Parathyroid adenoma (tissue), 2 donors: ENCODE measurements around the gene TBC1D23.
"Not testable (repeated sequence)": the region's sequence is repeated elsewhere in the genome, so short reads cannot be mapped to it uniquely, and the experiment has no call there.

Experiments
- H2AFZ ChIP-seq: fragments of 300-600 bp; sonication (generic); one replicate; pipeline ENCODE4 v1.7.0; 2017; ENCODE audit warnings: antibody characterized with exemption, mild to moderate bottlenecking
- H3K27ac ChIP-seq: fragments of 300-600 bp; sonication (generic); one replicate; pipeline ENCODE4 v1.7.0; 2017
- H3K27me3 ChIP-seq: fragments of 300-600 bp; sonication (generic); one replicate; pipeline ENCODE4 v1.7.0; 2017; ENCODE audit warnings: low read length; ENCODE audit not compliant: control insufficient read depth, insufficient read depth
- H3K36me3 ChIP-seq: fragments of 300-600 bp; sonication (generic); one replicate; pipeline ENCODE4 v1.7.0; 2017; ENCODE audit warnings: low read length; ENCODE audit not compliant: control insufficient read depth, insufficient read depth
- H3K4me1 ChIP-seq: fragments of 300-600 bp; sonication (generic); one replicate; pipeline ENCODE4 v1.7.0; 2017; ENCODE audit warnings: control low read depth
- H3K4me2 ChIP-seq: fragments of 300-600 bp; sonication (generic); one replicate; pipeline ENCODE4 v1.7.0; 2017; ENCODE audit warnings: low read length
- H3K4me3 ChIP-seq: fragments of 300-600 bp; sonication (generic); one replicate; pipeline ENCODE4 v1.7.0; 2017; ENCODE audit warnings: low read depth, low read length
- H3K79me2 ChIP-seq: fragments of 300-600 bp; sonication (generic); one replicate; pipeline ENCODE4 v1.7.0; 2017; ENCODE audit warnings: control low read depth
- H3K9ac ChIP-seq: fragments of 300-600 bp; sonication (generic); one replicate; pipeline ENCODE4 v1.7.0; 2017; ENCODE audit warnings: mild to moderate bottlenecking
- H3K9me3 ChIP-seq: fragments of 300-600 bp; sonication (generic); one replicate; pipeline ENCODE4 v1.7.0; 2017; ENCODE audit warnings: low read length; ENCODE audit not compliant: control insufficient read depth
- TF ChIP-seq, protein P1 (sequence below): fragments of 300-600 bp; sonication (generic); IDR thresholded peaks from one replicate; pipeline ENCODE4 v1.7.0; 2017; ENCODE audit warnings: antibody characterized with exemption, mild to moderate bottlenecking
- donor health status: primary hyperparathyroidism.

TBC1D23 gene

DNA sequence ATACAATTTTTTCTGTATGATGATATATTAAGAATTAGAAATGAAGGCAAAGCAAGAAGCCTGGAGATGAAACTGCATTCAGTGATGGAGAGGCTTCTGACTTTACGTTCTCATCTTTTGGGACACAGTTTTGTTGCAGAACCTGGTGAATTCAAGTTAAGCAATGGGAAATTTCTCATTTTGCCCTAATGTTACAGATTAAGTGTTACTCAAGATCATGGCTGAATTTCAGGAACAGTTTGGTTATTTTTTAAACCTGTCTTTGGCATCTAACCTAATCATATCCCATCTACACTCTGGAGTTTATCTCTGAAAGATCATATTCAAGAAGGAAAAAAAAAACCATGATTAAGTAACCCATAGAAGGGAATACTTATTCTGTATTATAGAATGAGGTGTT is 79.7 kb downstream of the TBC1D23 start:
- Histone ChIP-seq H3K4me2 (no peak overlapping the region), H3K79me2 (no peaks in the 10 kb centered on the region), H3K4me3 (no peak overlapping the region), H3K27me3 (no peaks in the 10 kb centered on the region), H3K9ac (no peak overlapping the region), H3K36me3 (no peaks in the 10 kb centered on the region), H3K27ac (no peak overlapping the region), H3K9me3 (no peaks in the 10 kb centered on the region), H2AFZ (no peak overlapping the region), H3K4me1 (peaks cover 9% of the 10 kb centered on the region)
- TF ChIP-seq, protein P1, sequence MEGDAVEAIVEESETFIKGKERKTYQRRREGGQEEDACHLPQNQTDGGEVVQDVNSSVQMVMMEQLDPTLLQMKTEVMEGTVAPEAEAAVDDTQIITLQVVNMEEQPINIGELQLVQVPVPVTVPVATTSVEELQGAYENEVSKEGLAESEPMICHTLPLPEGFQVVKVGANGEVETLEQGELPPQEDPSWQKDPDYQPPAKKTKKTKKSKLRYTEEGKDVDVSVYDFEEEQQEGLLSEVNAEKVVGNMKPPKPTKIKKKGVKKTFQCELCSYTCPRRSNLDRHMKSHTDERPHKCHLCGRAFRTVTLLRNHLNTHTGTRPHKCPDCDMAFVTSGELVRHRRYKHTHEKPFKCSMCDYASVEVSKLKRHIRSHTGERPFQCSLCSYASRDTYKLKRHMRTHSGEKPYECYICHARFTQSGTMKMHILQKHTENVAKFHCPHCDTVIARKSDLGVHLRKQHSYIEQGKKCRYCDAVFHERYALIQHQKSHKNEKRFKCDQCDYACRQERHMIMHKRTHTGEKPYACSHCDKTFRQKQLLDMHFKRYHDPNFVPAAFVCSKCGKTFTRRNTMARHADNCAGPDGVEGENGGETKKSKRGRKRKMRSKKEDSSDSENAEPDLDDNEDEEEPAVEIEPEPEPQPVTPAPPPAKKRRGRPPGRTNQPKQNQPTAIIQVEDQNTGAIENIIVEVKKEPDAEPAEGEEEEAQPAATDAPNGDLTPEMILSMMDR = no peak

DNA sequence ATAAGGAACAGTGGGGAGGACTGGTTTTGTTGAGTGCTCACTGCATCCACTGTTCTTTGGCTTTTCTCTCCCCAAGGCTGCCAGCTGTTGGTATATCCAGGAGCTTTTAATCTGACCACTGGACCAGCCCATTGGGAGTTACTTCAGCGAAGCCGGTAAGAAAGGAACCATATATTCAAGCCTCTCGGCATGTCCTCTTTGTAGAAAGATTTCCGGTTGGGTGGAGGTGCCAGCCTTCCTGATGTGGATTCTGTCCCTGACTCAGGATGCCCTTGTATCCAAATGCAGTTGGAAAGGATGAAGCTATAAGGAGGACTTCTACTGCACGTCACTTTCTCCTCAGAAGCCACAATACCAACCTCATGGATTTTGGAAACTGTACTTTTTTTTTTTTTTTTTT is 87.9 kb downstream of the TBC1D23 start:
- Histone ChIP-seq H3K9ac (no peak overlapping the region), H3K36me3 (no peaks in the 10 kb centered on the region)

DNA sequence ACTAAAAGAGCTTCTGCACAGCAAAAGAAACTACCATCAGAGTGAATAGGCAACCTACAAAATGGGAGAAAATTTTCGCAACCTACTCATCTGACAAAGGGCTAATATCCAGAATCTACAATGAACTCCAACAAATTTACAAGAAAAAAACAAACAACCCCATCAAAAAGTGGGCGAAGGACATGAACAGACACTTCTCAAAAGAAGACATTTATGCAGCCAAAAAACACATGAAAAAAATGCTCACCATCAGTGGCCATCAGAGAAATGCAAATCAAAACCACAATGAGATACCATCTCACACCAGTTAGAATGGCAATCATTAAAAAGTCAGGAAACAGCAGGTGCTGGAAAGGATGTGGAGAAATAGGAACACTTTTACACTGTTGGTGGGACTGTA is 91.0 kb downstream of the TBC1D23 start:
- H3K79me2 ChIP-seq, H3K9ac ChIP-seq, H2AFZ ChIP-seq, H3K9me3 ChIP-seq, H3K27me3 ChIP-seq, H3K4me2 ChIP-seq, H3K36me3 ChIP-seq, H3K27ac ChIP-seq, H3K4me3 ChIP-seq, H3K4me1 ChIP-seq: not testable (repeated sequence)

More for the DNA sequence above, 87.9 kb downstream of the TBC1D23 start:
- Histone ChIP-seq H3K27ac (no peak overlapping the region), H3K4me1 (no peaks in the 10 kb centered on the region), H3K27me3 (no peaks in the 10 kb centered on the region), H3K4me3 (no peak overlapping the region), H2AFZ (no peak overlapping the region), H3K9me3 (no peaks in the 10 kb centered on the region), H3K79me2 (no peaks in the 10 kb centered on the region), H3K4me2 (no peak overlapping the region)
- TF ChIP-seq, protein P1 = no peak

DNA sequence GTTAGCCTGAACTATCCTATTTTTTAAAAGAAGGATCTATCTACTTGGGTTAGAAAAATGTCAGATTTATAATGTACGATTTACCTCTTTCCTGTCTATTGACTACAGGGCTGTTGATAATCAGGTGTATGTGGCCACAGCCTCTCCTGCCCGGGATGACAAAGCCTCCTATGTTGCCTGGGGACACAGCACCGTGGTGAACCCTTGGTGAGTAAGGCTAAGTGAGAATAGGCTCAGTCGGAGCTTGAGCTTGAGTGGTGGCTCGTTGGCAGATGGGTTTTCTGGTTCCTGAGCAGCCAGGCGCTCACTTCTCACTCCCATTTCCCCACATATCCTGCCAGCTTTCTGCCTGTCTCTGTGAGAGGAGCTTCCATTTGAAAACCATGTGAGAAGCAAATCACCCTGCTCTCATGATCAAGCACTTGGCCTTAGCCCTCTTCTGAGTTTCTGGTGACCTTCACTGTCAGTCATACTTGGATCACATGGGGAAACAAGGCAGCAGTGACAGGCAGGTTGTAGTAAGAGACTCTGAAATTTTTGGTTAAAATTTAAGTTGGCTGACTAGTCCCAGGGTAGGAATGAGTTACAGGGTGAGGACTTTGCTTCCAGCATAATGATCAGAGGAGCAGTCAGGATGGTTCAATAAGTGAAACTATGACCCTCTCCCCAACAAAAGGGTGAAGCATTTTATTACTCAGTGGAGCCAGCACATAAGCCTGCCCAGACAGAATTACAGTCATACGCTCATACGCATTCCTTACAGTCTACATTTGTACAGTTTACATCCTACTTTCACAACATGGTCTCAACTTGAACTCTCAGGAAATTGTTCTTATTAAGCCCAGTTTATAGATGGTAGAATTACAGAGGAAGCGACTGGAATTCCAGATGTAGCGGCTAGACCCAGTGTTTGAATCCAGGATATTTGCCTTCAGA is 91.8 kb downstream of the TBC1D23 start:
- TF ChIP-seq, protein P1 = no peak
- H3K27ac ChIP-seq = no peak overlapping the region
- H3K79me2 ChIP-seq = no peaks in the 10 kb centered on the region
- H2AFZ ChIP-seq = no peak overlapping the region
- H3K4me2 ChIP-seq = no peak overlapping the region
- no peak overlapping the region for H3K9ac ChIP-seq
- no peaks in the 10 kb centered on the region for H3K9me3 ChIP-seq
- no peaks in the 10 kb centered on the region for H3K4me1 ChIP-seq
- H3K27me3 ChIP-seq = no peaks in the 10 kb centered on the region
- no peaks in the 10 kb centered on the region for H3K36me3 ChIP-seq
- no peak overlapping the region for H3K4me3 ChIP-seq

DNA sequence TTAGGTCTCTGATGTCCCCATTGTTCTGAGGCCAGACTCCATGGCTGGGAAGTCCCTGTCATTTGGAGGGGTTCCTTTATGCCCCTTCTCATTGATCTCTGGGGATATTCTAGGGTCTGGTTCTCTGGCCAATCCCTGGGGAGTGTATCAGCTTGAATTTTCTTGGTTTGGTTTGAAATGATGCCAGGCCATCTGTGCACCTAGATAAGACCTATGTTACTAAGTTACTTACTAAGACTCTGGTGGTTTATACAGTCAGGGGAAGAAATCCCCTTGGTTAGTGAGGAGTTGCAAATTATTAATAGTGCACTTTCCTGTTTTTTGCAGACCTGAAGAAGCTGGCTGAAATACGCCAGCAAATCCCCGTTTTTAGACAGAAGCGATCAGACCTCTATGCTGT is 94.1 kb downstream of the TBC1D23 start:
- Histone ChIP-seq H3K4me2 (no peak overlapping the region), H3K27me3 (no peaks in the 10 kb centered on the region), H3K79me2 (no peaks in the 10 kb centered on the region), H3K4me1 (no peaks in the 10 kb centered on the region), H2AFZ (no peak overlapping the region), H3K9me3 (no peaks in the 10 kb centered on the region), H3K9ac (no peak overlapping the region), H3K36me3 (no peaks in the 10 kb centered on the region), H3K27ac (no peak overlapping the region), H3K4me3 (no peak overlapping the region)
- TF ChIP-seq, protein P1 = no peak
